ENCODE measurements around the gene SNRNP200. TPM values are rescaled to one million over a fixed set of nuclear protein-coding genes. Genes with fewer than 3 reads are reported as not detected.

Gene SNRNP200
- total and polyA plus RNA-seq, 3 donors from 2014 or later = 165 to 202 (median 181) TPM

DNA sequence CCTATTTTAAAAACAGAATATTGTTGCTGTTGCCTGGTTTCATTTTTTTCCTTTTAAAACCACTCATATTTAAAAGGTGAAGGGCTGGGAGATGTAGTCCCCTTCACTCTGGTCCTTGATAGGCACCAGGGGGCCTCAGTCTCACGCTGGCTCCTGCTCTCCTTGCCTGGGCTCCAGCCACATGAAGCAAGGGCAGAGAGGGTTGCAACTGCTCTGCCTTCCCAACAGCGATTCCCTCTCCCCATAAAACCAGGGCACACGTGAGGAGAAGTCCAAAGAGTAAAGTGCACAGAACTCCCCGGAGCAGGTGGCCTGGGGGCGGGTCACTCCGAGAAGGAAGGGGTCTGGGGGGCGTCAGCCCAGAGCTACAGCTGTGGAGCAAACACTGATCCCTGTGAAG, 52.3 kb downstream of the SNRNP200 start:
- WGBS, 2 donors = 76 to 95% methylated on average over 3 to 7 of the region's 7 CpGs
- Histone ChIP-seq H3K27ac (no peak overlapping the region), H3K9me3 (no peaks in the 10 kb centered on the region), H3K27me3 (no peaks in the 10 kb centered on the region), H3K4me3 (no peak overlapping the region), H3K4me1 (peaks cover 6% of the 10 kb centered on the region), H3K36me3 (ENCODE audit: low read depth, missing control alignments) (no peaks in the 10 kb centered on the region)
- TF ChIP-seq, protein P1, sequence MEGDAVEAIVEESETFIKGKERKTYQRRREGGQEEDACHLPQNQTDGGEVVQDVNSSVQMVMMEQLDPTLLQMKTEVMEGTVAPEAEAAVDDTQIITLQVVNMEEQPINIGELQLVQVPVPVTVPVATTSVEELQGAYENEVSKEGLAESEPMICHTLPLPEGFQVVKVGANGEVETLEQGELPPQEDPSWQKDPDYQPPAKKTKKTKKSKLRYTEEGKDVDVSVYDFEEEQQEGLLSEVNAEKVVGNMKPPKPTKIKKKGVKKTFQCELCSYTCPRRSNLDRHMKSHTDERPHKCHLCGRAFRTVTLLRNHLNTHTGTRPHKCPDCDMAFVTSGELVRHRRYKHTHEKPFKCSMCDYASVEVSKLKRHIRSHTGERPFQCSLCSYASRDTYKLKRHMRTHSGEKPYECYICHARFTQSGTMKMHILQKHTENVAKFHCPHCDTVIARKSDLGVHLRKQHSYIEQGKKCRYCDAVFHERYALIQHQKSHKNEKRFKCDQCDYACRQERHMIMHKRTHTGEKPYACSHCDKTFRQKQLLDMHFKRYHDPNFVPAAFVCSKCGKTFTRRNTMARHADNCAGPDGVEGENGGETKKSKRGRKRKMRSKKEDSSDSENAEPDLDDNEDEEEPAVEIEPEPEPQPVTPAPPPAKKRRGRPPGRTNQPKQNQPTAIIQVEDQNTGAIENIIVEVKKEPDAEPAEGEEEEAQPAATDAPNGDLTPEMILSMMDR (IDR thresholded peaks at IDR 0.05) = no peak
- no peak for TF ChIP-seq POLR2A (IDR thresholded peaks at IDR 0.05)
- no peak for DNase-seq
- intact Hi-C loops (cut with DNase I; ENCODE audit: low total_unique reads) = no loop called here

DNA sequence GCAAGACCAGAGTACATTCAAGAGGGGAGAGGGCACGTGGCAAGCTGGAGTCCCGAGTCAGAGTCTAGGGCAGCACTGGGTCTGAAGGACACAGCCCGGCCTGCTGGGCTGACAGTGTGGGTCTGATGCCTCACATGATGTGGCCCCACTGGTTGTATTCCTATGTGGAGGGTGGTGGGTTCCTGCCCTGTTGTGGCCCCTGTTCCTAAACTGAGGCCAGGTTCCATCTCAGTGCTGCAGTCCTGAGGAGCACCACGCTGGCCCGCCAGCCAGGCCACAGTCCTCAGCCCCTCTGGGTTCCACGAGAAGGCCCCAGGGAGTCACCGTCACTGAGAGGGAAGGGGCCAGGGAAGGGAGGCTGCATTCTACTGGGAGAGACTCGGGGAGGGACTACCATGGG, 52.8 kb downstream of the SNRNP200 start:
- peaks cover 6% of the 10 kb centered on the region for H3K4me1 ChIP-seq
- no peaks in the 10 kb centered on the region for H3K27me3 ChIP-seq
- DNase-seq = no peak
- 85 to 90% methylated on average over 5 to 8 of the region's 8 CpGs for WGBS, 2 donors
- H3K36me3 ChIP-seq (ENCODE audit: low read depth, missing control alignments) = no peaks in the 10 kb centered on the region
- no peak overlapping the region for H3K27ac ChIP-seq
- intact Hi-C loops (cut with DNase I; ENCODE audit: low total_unique reads) = no loop called here
- TF ChIP-seq POLR2A (IDR thresholded peaks at IDR 0.05) = no peak
- TF ChIP-seq, protein P1 (IDR thresholded peaks at IDR 0.05) = no peak
- no peak overlapping the region for H3K4me3 ChIP-seq
- H3K9me3 ChIP-seq = no peaks in the 10 kb centered on the region

DNA sequence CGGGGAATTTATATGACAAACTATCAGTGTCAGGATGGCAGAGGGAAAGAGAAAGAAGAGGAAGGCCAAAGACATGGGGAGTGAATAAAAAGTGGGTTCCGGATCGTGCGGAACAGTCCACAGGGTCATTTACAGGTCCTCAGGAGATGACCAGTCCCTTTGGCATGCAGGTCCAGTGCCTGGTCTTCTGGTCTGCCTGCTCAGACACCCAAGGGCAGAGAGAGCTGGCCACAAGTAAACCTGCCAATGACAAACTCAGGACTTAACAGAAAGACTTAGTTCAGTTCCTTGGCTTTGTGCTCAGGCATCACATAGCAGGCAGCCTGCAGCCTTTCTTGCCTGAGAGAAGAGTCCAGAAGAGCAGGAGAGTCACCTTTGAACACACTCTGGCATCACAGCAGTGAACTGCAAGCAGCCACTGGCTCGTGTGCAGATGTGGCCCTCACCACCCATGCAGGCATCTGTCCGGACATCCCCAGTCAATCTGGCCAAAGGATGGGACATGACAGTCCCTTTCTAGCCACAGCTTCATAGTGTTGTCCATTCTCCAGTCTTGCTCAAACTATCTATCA, 53.5 kb downstream of the SNRNP200 start:
- Histone ChIP-seq H3K4me1 (peaks cover 6% of the 10 kb centered on the region), H3K9me3 (no peaks in the 10 kb centered on the region), H3K27me3 (no peaks in the 10 kb centered on the region), H3K36me3 (ENCODE audit: low read depth, missing control alignments) (no peaks in the 10 kb centered on the region), H3K27ac (no peak overlapping the region), H3K4me3 (no peak overlapping the region)
- intact Hi-C loops (cut with DNase I; ENCODE audit: low total_unique reads) = no loop called here
- TF ChIP-seq, protein P1 (IDR thresholded peaks at IDR 0.05) = no peak
- TF ChIP-seq POLR2A (IDR thresholded peaks at IDR 0.05) = no peak
- DNase-seq = peak; percentile 89
- 59 to 60% methylated on average over 6 of the region's 6 CpGs for WGBS, 2 donors

DNA sequence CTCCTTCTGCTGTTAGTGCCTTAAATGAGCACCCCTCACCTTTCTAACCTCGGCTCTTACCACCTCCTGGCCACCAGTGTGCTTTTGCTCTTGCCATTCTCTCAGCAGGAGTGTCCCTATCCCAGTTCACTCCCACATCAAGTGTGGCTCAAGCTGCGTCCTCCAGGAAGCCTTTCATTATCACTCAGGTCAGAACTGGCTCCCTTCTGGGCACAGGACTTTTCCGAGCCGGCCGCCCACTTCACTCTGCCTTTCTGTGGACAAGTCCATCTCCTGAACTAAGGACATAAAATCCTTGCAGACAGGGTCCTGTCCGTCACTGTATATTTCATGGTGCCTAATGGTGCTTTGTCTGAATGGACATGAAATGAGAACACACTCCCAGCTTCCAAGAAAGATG, 55.2 kb downstream of the SNRNP200 start:
- intact Hi-C loops (cut with DNase I; ENCODE audit: low total_unique reads) = no loop called here
- peak overlapping the region in 1 of 2 donors; percentile 13 for H3K27ac ChIP-seq
- H3K4me1 ChIP-seq = peaks cover 6% of the 10 kb centered on the region
- no peaks in the 10 kb centered on the region for H3K36me3 ChIP-seq (ENCODE audit: low read depth, missing control alignments)
- TF ChIP-seq, protein P1 (IDR thresholded peaks at IDR 0.05) = no peak
- no peak for TF ChIP-seq POLR2A (IDR thresholded peaks at IDR 0.05)
- 72 to 78% methylated on average over 6 of the region's 6 CpGs for WGBS, 2 donors
- DNase-seq = no peak
- H3K4me3 ChIP-seq = no peak overlapping the region
- no peaks in the 10 kb centered on the region for H3K27me3 ChIP-seq
- no peaks in the 10 kb centered on the region for H3K9me3 ChIP-seq

DNA sequence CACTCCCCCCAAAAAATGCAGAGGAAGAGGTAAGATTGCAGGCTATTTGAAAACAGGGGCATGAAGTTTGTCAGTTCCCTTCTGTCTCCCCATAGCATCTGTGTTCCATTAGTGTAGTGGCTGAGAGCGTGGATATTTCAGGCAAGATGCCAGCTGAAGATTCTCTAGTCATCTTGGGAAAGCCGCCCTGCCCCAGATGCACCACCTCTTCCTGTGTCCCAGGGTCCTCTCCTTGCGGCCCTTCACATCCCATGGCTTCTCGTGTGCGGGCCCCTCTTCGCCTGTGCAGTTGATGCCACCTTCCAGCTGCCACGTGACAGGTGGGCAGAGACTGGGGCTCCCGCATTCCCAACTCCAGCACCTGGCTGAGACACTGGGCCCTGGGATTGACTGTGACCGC, 55.7 kb downstream of the SNRNP200 start:
- no peak for DNase-seq
- Histone ChIP-seq H3K4me3 (no peak overlapping the region), H3K36me3 (ENCODE audit: low read depth, missing control alignments) (no peaks in the 10 kb centered on the region), H3K4me1 (peaks cover 6% of the 10 kb centered on the region), H3K9me3 (no peaks in the 10 kb centered on the region), H3K27me3 (no peaks in the 10 kb centered on the region), H3K27ac (no peak overlapping the region)
- no peak for TF ChIP-seq POLR2A (IDR thresholded peaks at IDR 0.05)
- TF ChIP-seq, protein P1 (IDR thresholded peaks at IDR 0.05) = no peak
- WGBS, 2 donors = 75 to 76% methylated on average over 9 of the region's 9 CpGs
- intact Hi-C loops (cut with DNase I; ENCODE audit: low total_unique reads) = no loop called here
